ENCODE measurements around the gene C2CD2.

C2CD2 gene

GRCh38 chr21:41881051-41881450 is 72.8 kb downstream of the C2CD2 start:
- DNase-seq: no peak

- no peak for DNase-seq
Observed at GRCh38 chr21:41880153-41880552, 73.7 kb downstream of the C2CD2 start.

- DNase-seq: peak; percentile 59 to 60
Observed at GRCh38 chr21:41879190-41879998, 74.4 kb downstream of the C2CD2 start, which contains the start of gene PRDM15. Gene PRDM15, minus strand, starts transcription at chr21:41879344. Its CDS starts 18,981 bp downstream, at chr21:41860363.

GRCh38 chr21:41878831-41879189 is 75.0 kb downstream of the C2CD2 start:
- peak; percentile 58 to 74 for DNase-seq

GRCh38 chr21:41877901-41878830 is 75.7 kb downstream of the C2CD2 start:
- peak; percentile 47 to 68 for DNase-seq

GRCh38 chr21:41876928-41877652 is 76.7 kb downstream of the C2CD2 start:
- DNase-seq: no peak

GRCh38 chr21:41876396-41876795 is 77.4 kb downstream of the C2CD2 start:
- no peak for DNase-seq

- no peak for DNase-seq
Observed at GRCh38 chr21:41875086-41875485, 78.7 kb downstream of the C2CD2 start.

GRCh38 chr21:41874611-41875010 is 79.2 kb downstream of the C2CD2 start:
- DNase-seq: no peak

GRCh38 chr21:41873426-41873825 is 80.4 kb downstream of the C2CD2 start:
- no peak for DNase-seq

GRCh38 chr21:41873005-41873404 is 80.8 kb downstream of the C2CD2 start:
- peak; percentile 39 to 42 for DNase-seq

- no peak for DNase-seq
Observed at GRCh38 chr21:41871293-41872030, 82.4 kb downstream of the C2CD2 start.

GRCh38 chr21:41869771-41870170 is 84.0 kb downstream of the C2CD2 start:
- DNase-seq: no peak

GRCh38 chr21:41868062-41868710 is 85.6 kb downstream of the C2CD2 start:
- no peak for DNase-seq

GRCh38 chr21:41867313-41867712 is 86.5 kb downstream of the C2CD2 start:
- no peak for DNase-seq

GRCh38 chr21:41866274-41866809 is 87.5 kb downstream of the C2CD2 start:
- no peak for DNase-seq

- no peak for DNase-seq
Observed at GRCh38 chr21:41865002-41865777, 88.6 kb downstream of the C2CD2 start.

- no peak for DNase-seq
Observed at GRCh38 chr21:41864311-41865001, 89.4 kb downstream of the C2CD2 start.

GRCh38 chr21:41863439-41863740 is 90.4 kb downstream of the C2CD2 start:
- DNase-seq: no peak

GRCh38 chr21:41861987-41862386 is 91.8 kb downstream of the C2CD2 start:
- no peak for DNase-seq
